Measurements from ENCODE around the gene PTHLH.
A peak's percentile ranks its signal among the peaks of the same experiment; 100 is the strongest.

- TF ChIP-seq CTCF (IDR thresholded peaks at IDR 0.05) = no peak
- TF ChIP-seq POLR2A (IDR thresholded peaks at IDR 0.05; ENCODE audit: low read depth) = no peak
- no peak for TF ChIP-seq EP300 (IDR thresholded peaks at IDR 0.05)
- peak in 1 of 2 donors; percentile 27 for TF ChIP-seq POLR2AphosphoS5 (IDR thresholded peaks at IDR 0.05)
Observed at GRCh38 chr12:27966870-27967269, 5.7 kb downstream of the PTHLH start.
